ENCODE results near the gene GNB1L.

DNA sequence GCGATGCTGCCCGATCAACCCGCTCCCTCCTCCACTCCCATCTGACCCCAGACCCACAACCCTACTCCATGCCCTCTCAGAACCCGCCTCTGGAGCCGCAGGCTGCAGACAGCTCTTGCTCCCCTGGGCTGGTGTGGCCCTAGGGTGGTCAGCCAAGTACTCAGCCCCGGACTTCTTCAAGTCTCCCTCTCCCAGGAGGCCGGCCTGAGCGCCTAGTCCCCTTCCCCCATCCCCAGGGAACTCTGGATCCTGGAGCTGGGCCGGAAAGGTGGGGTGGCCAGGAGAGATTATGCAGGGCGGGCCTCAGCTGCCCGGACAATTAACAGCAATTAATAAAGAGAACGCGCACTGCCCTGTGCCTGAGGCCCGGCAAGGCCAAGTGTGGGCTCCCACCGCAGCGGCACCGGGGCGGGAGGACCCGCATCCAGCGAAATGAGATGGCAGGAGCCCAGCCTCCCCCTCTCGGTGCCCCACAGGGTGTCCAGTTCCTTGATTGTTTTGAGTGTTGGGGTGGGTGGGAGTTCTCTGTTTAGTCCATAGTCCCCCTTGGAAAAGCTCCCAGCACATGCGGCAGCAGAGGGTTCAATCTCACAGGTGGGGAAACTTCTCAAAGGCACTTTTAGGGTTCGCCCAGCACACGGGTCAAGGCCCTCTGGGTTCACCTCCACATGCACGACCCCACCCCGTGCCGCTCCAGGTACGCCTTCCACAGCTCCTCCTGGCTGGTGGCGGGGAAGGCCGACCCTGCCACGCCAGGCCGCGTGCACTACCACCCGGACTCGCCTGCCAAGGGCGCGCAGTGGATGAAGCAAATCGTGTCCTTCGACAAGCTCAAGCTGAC lies 91.0 kb downstream of the GNB1L start:
- TF ChIP-seq, protein P1, sequence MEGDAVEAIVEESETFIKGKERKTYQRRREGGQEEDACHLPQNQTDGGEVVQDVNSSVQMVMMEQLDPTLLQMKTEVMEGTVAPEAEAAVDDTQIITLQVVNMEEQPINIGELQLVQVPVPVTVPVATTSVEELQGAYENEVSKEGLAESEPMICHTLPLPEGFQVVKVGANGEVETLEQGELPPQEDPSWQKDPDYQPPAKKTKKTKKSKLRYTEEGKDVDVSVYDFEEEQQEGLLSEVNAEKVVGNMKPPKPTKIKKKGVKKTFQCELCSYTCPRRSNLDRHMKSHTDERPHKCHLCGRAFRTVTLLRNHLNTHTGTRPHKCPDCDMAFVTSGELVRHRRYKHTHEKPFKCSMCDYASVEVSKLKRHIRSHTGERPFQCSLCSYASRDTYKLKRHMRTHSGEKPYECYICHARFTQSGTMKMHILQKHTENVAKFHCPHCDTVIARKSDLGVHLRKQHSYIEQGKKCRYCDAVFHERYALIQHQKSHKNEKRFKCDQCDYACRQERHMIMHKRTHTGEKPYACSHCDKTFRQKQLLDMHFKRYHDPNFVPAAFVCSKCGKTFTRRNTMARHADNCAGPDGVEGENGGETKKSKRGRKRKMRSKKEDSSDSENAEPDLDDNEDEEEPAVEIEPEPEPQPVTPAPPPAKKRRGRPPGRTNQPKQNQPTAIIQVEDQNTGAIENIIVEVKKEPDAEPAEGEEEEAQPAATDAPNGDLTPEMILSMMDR (IDR thresholded peaks at IDR 0.05): no peak
- TF ChIP-seq POLR2A (IDR thresholded peaks at IDR 0.05): no peak
- TF ChIP-seq POLR2AphosphoS5 (IDR thresholded peaks at IDR 0.05): no peak
- no peak for TF ChIP-seq EP300 (IDR thresholded peaks at IDR 0.05)
